Tibial artery (tissue), 4 donors: ENCODE results near the gene SCEL.

ENCODE experiments used
- DNase-seq, 2 donors: peaks; one replicate each; pipeline ENCODE4 v3.0.0-alpha.2; 2019
- H3K27ac ChIP-seq, 2 donors: fragments of 200-600 bp; sonication (generic) in 1 of 2; 1 replicate in 1 of 2; 2 replicates in 1 of 2; pipeline ENCODE4 v1.5.1; 2018 to 2019; ENCODE audit warnings: mild to moderate bottlenecking in 1 of 2
- H3K27me3 ChIP-seq, 2 donors: fragments of 200-600 bp; sonication (generic) in 1 of 2; one replicate each; pipeline versions ENCODE4 v1.5.1 to v1.6.0; 2016 to 2019
- H3K36me3 ChIP-seq, 3 donors: fragments of 200-600 bp; sonication (generic) in 2 of 3; one replicate each; pipeline ENCODE4 v1.5.1; 2016 to 2019; ENCODE audit warnings: mild to moderate bottlenecking in 2 of 3
- H3K4me1 ChIP-seq, 4 donors: fragments of 200-600 bp; sonication (generic) in 2 of 4; 1 replicate in 3 of 4; 2 replicates in 1 of 4; pipeline ENCODE4 v1.5.1; 2016 to 2019
- H3K4me3 ChIP-seq, 2 donors: fragments of 200-600 bp; sonication (generic) in 1 of 2; 1 replicate in 1 of 2; 2 replicates in 1 of 2; pipeline ENCODE4 v1.5.1; 2018 to 2019; ENCODE audit warnings: mild to moderate bottlenecking in 2 of 2
- H3K9me3 ChIP-seq, 3 donors: fragments of 200-600 bp; sonication (generic) in 1 of 3; one replicate each; pipeline ENCODE4 v1.5.1; 2016 to 2019
- intact Hi-C: fragments of 100-400 bp; cut with DNase I; formaldehyde crosslinking; loops from one replicate; pipeline ENCODE4 v1.15.0; 2023; ENCODE audit warnings: low total_unique reads
- TF ChIP-seq, protein P1 (sequence below), 2 experiments: fragments of 200-600 bp in 1 of 2; fragments of 450-650 bp in 1 of 2; IDR thresholded peaks; one replicate each; pipeline ENCODE4 v1.5.1; 2017 to 2019; ENCODE audit warnings: antibody characterized with exemption in 2 of 2, mild to moderate bottlenecking in 1 of 2, moderate library complexity in 1 of 2

The SCEL gene

DNA sequence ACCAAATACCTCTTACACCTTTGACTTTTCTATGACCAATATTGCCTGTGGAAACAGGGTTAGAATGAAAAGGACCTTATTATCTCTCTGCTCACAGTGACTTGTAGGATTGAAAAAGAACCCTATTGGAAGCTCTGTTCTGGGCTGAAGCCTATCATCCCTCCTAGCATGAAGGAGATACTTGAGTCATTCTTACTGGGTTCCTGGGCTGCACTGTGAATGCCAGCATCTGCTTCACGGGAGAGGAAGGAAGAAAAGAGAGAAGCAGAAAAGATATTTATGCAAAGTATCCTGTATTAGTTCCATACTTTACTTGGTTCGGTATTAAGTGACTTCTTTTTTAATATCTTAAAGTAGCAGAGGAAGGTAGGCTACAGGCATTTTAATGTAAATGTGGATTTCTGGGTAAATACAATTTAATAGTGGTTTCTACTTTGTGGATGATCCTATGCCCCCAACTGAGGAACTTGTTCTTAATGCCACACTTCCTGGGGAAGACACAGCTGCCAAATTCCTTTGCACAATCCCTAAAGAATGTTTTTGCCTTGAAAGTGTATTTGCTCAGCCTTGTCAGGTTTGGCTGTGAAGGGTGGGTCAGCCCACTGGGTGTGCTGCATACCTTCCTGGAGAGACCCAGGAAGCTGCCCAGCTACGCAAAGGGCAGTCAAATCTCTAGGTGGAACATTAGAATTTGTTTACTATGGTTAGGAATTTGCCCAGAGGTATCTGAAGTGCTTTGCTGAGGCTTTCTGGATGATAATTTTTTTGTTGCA is 13.7 kb upstream of the SCEL start:
- H3K36me3 ChIP-seq: no peaks in the 10 kb centered on the region
- no peaks in the 10 kb centered on the region for H3K4me1 ChIP-seq
- DNase-seq: no peak
- H3K27ac ChIP-seq: no peak overlapping the region
- no peak overlapping the region for H3K4me3 ChIP-seq
- no peaks in the 10 kb centered on the region for H3K9me3 ChIP-seq
- intact Hi-C loops: no loop called here
- TF ChIP-seq, protein P1, sequence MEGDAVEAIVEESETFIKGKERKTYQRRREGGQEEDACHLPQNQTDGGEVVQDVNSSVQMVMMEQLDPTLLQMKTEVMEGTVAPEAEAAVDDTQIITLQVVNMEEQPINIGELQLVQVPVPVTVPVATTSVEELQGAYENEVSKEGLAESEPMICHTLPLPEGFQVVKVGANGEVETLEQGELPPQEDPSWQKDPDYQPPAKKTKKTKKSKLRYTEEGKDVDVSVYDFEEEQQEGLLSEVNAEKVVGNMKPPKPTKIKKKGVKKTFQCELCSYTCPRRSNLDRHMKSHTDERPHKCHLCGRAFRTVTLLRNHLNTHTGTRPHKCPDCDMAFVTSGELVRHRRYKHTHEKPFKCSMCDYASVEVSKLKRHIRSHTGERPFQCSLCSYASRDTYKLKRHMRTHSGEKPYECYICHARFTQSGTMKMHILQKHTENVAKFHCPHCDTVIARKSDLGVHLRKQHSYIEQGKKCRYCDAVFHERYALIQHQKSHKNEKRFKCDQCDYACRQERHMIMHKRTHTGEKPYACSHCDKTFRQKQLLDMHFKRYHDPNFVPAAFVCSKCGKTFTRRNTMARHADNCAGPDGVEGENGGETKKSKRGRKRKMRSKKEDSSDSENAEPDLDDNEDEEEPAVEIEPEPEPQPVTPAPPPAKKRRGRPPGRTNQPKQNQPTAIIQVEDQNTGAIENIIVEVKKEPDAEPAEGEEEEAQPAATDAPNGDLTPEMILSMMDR (IDR thresholded peaks at IDR 0.05): no peak
- no peaks in the 10 kb centered on the region for H3K27me3 ChIP-seq

DNA sequence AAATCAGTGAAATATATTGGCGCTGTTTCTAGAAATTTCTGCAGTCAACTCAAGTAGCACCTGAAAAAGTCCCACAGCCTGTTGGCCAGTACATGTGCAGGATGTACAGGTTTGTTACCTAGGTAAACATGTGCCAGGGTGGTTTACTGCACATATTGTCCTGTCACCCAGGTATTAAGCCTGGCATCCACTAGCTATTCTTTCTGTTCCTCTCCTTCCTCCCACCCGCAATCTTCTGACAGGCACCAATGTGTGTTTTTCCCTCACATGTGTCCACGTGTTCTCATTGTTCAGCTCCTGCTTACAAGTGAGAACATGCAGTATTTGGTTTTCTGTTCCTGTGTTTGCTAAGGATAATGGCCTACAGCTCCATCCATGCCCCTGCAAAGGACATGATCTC is 13.1 kb upstream of the SCEL start:
- no peaks in the 10 kb centered on the region for H3K9me3 ChIP-seq
- H3K36me3 ChIP-seq: no peaks in the 10 kb centered on the region
- no peak for DNase-seq
- H3K4me1 ChIP-seq: no peaks in the 10 kb centered on the region
- H3K27ac ChIP-seq: no peak overlapping the region
- intact Hi-C loops: no loop called here
- no peaks in the 10 kb centered on the region for H3K27me3 ChIP-seq
- H3K4me3 ChIP-seq: no peak overlapping the region
- TF ChIP-seq, protein P1 (IDR thresholded peaks at IDR 0.05): no peak

DNA sequence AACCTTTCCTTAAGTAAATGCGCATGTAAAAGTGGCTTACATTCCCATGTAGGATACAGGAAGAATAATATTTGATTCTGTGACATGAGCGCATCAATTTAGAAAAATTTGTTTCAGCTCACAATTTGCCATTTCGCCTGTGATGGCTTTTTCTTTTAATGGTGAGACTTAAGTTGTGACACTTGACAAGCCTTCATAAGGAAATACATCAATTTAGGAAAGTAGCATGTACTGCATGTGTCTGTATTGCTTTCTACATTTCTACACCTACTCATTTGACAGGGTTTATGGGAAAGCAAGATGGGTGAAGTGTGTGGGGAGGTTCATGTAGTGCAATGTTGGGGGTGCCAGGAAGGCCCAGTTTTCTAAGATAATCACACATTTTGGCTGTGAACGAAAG is 12.1 kb upstream of the SCEL start:
- Histone ChIP-seq H3K36me3 (no peaks in the 10 kb centered on the region), H3K27ac (no peak overlapping the region), H3K27me3 (no peaks in the 10 kb centered on the region), H3K9me3 (no peaks in the 10 kb centered on the region), H3K4me1 (no peaks in the 10 kb centered on the region), H3K4me3 (no peak overlapping the region)
- intact Hi-C loops: no loop called here
- TF ChIP-seq, protein P1 (IDR thresholded peaks at IDR 0.05): no peak
- no peak for DNase-seq

DNA sequence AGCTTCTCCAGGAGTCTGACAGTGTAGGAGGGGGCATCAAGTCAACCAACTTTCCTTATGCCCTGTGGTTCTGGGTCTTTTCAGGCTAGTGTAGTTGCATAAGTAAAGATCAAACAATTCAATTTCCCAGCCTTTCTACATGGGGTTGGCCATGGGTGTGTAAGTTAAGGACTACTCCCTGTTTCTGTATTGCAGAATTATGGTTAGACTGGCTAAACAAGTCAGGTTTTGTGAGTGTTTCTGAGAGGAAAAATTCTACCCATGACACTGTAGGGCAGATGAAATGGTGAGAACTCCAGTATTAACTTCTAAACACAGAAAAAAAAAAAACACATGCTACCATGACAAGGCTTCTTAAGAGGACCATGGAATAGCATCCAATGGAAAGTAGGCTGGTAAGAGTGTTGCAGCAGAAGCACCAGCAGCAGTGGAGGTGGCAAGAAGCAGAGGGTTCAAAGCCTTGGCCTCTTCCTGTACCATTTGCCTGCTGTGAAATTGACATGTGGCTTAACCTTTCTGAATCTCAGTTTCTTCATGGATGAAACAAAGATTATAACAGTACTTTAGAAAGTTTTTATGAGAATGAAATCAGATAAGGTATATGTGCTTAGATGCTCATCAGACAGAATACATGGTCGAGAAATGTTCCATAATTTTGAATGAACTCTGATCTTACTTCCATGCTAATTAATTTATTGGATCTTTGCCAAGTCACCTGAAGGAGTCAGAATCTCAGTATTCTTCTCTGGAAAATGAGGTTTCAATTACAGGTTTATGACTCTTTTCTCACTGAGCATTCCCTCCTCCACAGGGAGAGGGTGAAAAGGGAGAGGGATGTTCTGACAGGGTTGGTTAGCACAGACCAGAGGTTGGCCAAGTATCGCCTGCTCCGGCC is 11.4 kb upstream of the SCEL start:
- TF ChIP-seq, protein P1 (IDR thresholded peaks at IDR 0.05): no peak
- H3K4me3 ChIP-seq: no peak overlapping the region
- H3K27me3 ChIP-seq: no peaks in the 10 kb centered on the region
- no peaks in the 10 kb centered on the region for H3K36me3 ChIP-seq
- no peaks in the 10 kb centered on the region for H3K4me1 ChIP-seq
- H3K27ac ChIP-seq: no peak overlapping the region
- DNase-seq: no peak
- intact Hi-C loops: no loop called here
- no peaks in the 10 kb centered on the region for H3K9me3 ChIP-seq

DNA sequence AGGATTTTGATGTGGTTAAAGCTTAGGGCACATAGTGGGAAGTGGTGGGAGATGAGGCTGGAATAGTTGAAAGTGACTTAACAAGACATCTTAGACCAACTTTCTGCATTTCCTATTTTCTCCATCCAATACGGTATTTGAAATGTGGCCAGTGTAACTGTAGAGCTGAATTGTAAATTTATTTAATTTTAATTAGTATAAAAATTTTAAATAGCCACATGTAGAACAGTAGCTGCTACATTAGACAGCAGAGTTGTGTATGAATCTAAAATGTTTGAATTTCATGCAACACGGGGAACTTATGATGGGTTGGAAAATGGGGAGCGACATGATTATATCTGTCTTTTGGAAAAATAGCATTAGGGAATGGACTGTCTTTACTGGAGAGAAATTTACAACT is 7.1 kb upstream of the SCEL start:
- DNase-seq: no peak
- intact Hi-C loops: no loop called here
- no peak overlapping the region for H3K4me3 ChIP-seq
- H3K9me3 ChIP-seq: no peaks in the 10 kb centered on the region
- no peaks in the 10 kb centered on the region for H3K36me3 ChIP-seq
- H3K27me3 ChIP-seq: no peaks in the 10 kb centered on the region
- H3K27ac ChIP-seq: no peak overlapping the region
- H3K4me1 ChIP-seq: no peaks in the 10 kb centered on the region
- TF ChIP-seq, protein P1 (IDR thresholded peaks at IDR 0.05): no peak
